Cerebellar cortex (tissue), 1 donor: ENCODE data around the gene TINAG.

Experiments
- DNase-seq: peaks from one replicate; pipeline ENCODE4 v3.0.0-alpha.2; 2015; ENCODE audit warnings: low spot score

The TINAG gene

DNA sequence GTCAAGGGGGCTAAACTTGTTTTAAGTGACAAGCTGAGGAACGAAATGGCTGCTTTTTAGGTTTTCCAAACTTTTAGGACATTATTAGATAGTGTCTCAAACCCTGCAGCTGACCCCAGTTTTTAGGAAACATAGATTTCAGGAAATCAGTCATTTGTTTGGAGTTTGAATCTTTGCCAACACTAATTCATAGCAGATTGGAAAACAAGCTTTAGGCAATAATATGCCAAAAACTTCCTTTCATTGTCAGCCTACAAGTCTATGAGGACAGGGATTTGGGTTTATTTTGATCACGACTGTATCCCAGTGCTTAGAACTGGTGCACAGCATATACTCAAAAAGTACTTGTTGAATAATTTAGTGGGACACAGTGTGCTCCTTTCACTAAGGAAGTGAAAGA, 123.2 kb downstream of the TINAG start:
- no peak for DNase-seq
